GM18505 (cell line): ENCODE results near the gene RARRES1.

Experiments
- ATAC-seq: cut with Tn5 transposase; IDR thresholded peaks from one replicate; pipeline ENCODE4 v1.9.1; 2021; ENCODE audit not compliant: unreplicated experiment
- POLR2A ChIP-seq: IDR thresholded peaks from 4 replicates; pipeline ENCODE4 v1.6.1; 2011; ENCODE audit warnings: borderline replicate concordance; ENCODE audit not compliant: insufficient read depth, insufficient read length; ENCODE audit errors: extremely low read depth

RARRES1 gene

GRCh38 chr3:158751316-158751715, 19.1 kb upstream of the RARRES1 start:
- no peak for TF ChIP-seq POLR2A
- ATAC-seq: no peak

GRCh38 chr3:158750016-158750415, 17.8 kb upstream of the RARRES1 start:
- ATAC-seq: no peak
- TF ChIP-seq POLR2A: no peak

- TF ChIP-seq POLR2A: no peak
- ATAC-seq: no peak
Observed at GRCh38 chr3:158749526-158749925, 17.3 kb upstream of the RARRES1 start.

- no peak for ATAC-seq
- no peak for TF ChIP-seq POLR2A
Observed at GRCh38 chr3:158748237-158748828, 16.1 kb upstream of the RARRES1 start.

- no peak for TF ChIP-seq POLR2A
- peak; percentile 16 for ATAC-seq
Observed at GRCh38 chr3:158747417-158747816, 15.2 kb upstream of the RARRES1 start.

- ATAC-seq: no peak
Observed at GRCh38 chr3:158745551-158745950, 13.3 kb upstream of the RARRES1 start.

GRCh38 chr3:158744567-158745288, 12.5 kb upstream of the RARRES1 start:
- ATAC-seq: no peak
- TF ChIP-seq POLR2A: no peak

More at GRCh38 chr3:158745551-158745950, 13.3 kb upstream of the RARRES1 start:
- no peak for TF ChIP-seq POLR2A

- no peak for TF ChIP-seq POLR2A
- ATAC-seq: no peak
Observed at GRCh38 chr3:158743664-158744566, 11.7 kb upstream of the RARRES1 start.

GRCh38 chr3:158742871-158743663, 10.8 kb upstream of the RARRES1 start:
- no peak for ATAC-seq
- TF ChIP-seq POLR2A: no peak

GRCh38 chr3:158739661-158740060, 7.4 kb upstream of the RARRES1 start:
- TF ChIP-seq POLR2A: no peak
- ATAC-seq: no peak

GRCh38 chr3:158739078-158739477, 6.8 kb upstream of the RARRES1 start:
- no peak for TF ChIP-seq POLR2A
- ATAC-seq: no peak

- no peak for ATAC-seq
- TF ChIP-seq POLR2A: no peak
Observed at GRCh38 chr3:158738653-158739052, 6.4 kb upstream of the RARRES1 start.
